Neural crest cell (in vitro differentiated cells): ENCODE results near the gene A2M. TPM values are rescaled to one million over a fixed set of nuclear protein-coding genes. Genes with fewer than 3 reads are reported as not detected.

Experiments used
- DNase-seq: peaks from one replicate; pipeline ENCODE4 v3.0.0; 2021; ENCODE audit warnings: low read depth, mixed read lengths, low spot score
- H3K27ac Mint-ChIP-seq: one replicate; pipeline ENCODE4 v1.8.0; 2021; ENCODE audit warnings: mild to moderate bottlenecking, mixed read lengths; ENCODE audit not compliant: unreplicated experiment
- H3K27me3 Mint-ChIP-seq: 2 replicates; pipeline ENCODE4 v1.8.0; 2021; ENCODE audit warnings: low read depth, mild to moderate bottlenecking, mixed read lengths
- H3K36me3 Mint-ChIP-seq: 2 replicates; pipeline ENCODE4 v1.8.0; 2021; ENCODE audit warnings: low read depth, mild to moderate bottlenecking, mixed read lengths
- H3K4me1 Mint-ChIP-seq: 2 replicates; pipeline ENCODE4 v1.8.0; 2021; ENCODE audit warnings: mixed read lengths
- H3K4me3 Mint-ChIP-seq: one replicate; pipeline ENCODE4 v1.8.0; 2021; ENCODE audit warnings: mild to moderate bottlenecking, mixed read lengths
- H3K9me3 Mint-ChIP-seq: 2 replicates; pipeline ENCODE4 v1.8.0; 2021; ENCODE audit warnings: mixed read lengths
- CTCF ChIP-seq: fragments of 200-600 bp; sonication (generic); conservative IDR thresholded peaks from 2 replicates; pipeline ENCODE4 v1.5.0; 2021; ENCODE audit warnings: antibody characterized with exemption, mild to moderate bottlenecking
- total RNA-seq: library from RNA; stranded (reverse); gene quantifications from 2 replicates; pipeline ENCODE4 v1.2.1, GENCODE V29; 2021

The A2M gene
- total RNA-seq, 1 donor from 2014 or later, result 66.4 TPM

GRCh38 chr12:9022592-9022991 is 93.1 kb downstream of the A2M start:
- H3K27me3 Mint-ChIP-seq, result no peaks in the 10 kb centered on the region
- TF ChIP-seq CTCF, result no peak
- no peak overlapping the region for H3K27ac Mint-ChIP-seq
- no peak for DNase-seq
- no peaks in the 10 kb centered on the region for H3K4me1 Mint-ChIP-seq
- peaks cover 6% of the 10 kb centered on the region for H3K9me3 Mint-ChIP-seq
- no peak overlapping the region for H3K4me3 Mint-ChIP-seq
- peaks cover 6% of the 10 kb centered on the region for H3K36me3 Mint-ChIP-seq

Other genes with a start within 250 kb of the A2M start
- gene PHC1, start 201.4 kb downstream of the A2M start, total RNA-seq, result 108 and 111 TPM in 2 replicates
- gene M6PR, start 166.3 kb downstream of the A2M start, total RNA-seq, result 143 and 151 TPM in 2 replicates
- gene KLRG1, start 126.4 kb downstream of the A2M start, total RNA-seq, result 5.8 and 7.0 TPM in 2 replicates
- not detected in 2 replicates for gene PZP, start 92.5 kb upstream of the A2M start, total RNA-seq